LoVo (cell line): Measurements from ENCODE around the gene TSFM.

ENCODE experiments used
- DNase-seq: peaks from one replicate; pipeline ENCODE4 v3.0.0-alpha.2; 2016; ENCODE audit warnings: low spot score

The TSFM gene

GRCh38 chr12:57780284-57780897 is 2.2 kb upstream of the TSFM start:
- no peak for DNase-seq

GRCh38 chr12:57781244-57781643 is 1.3 kb upstream of the TSFM start:
- DNase-seq = no peak

GRCh38 chr12:57781801-57782200 is 786 bp upstream of the TSFM start:
- no peak for DNase-seq

GRCh38 chr12:57782243-57782607 is 362 bp upstream of the TSFM start:
- DNase-seq = no peak

GRCh38 chr12:57783466-57783801 is 847 bp downstream of the TSFM start:
- no peak for DNase-seq

GRCh38 chr12:57783861-57784260 is 1.3 kb downstream of the TSFM start:
- DNase-seq = no peak

GRCh38 chr12:57793920-57794319 is 11.3 kb downstream of the TSFM start:
- DNase-seq = no peak

GRCh38 chr12:57795354-57795753 is 12.8 kb downstream of the TSFM start:
- DNase-seq = no peak

- no peak for DNase-seq
Observed at GRCh38 chr12:57796996-57797395, 14.4 kb downstream of the TSFM start.

- no peak for DNase-seq
Observed at GRCh38 chr12:57797933-57798332, 15.3 kb downstream of the TSFM start.

GRCh38 chr12:57800965-57801364 is 18.4 kb downstream of the TSFM start:
- no peak for DNase-seq

- no peak for DNase-seq
Observed at GRCh38 chr12:57802607-57803006, 20.0 kb downstream of the TSFM start.

GRCh38 chr12:57803319-57803893 is 20.8 kb downstream of the TSFM start:
- DNase-seq = peak; percentile 44

GRCh38 chr12:57806677-57807076 is 24.1 kb downstream of the TSFM start:
- DNase-seq = no peak

- no peak for DNase-seq
Observed at GRCh38 chr12:57807285-57807684, 24.7 kb downstream of the TSFM start.

- DNase-seq = no peak
Observed at GRCh38 chr12:57808351-57808750, 25.8 kb downstream of the TSFM start.

- DNase-seq = no peak
Observed at GRCh38 chr12:57809425-57809824, 26.8 kb downstream of the TSFM start.

GRCh38 chr12:57810450-57810849 is 27.9 kb downstream of the TSFM start:
- DNase-seq = peak; percentile 84

- no peak for DNase-seq
Observed at GRCh38 chr12:57811028-57811755, 28.6 kb downstream of the TSFM start.

GRCh38 chr12:57813111-57813970 is 30.8 kb downstream of the TSFM start:
- no peak for DNase-seq

- no peak for DNase-seq
Observed at GRCh38 chr12:57813971-57814772, 31.6 kb downstream of the TSFM start.
